H9 (cell line): ENCODE data around the gene FPR1. TPM values are rescaled to one million over a fixed set of nuclear protein-coding genes. Genes with fewer than 3 reads are reported as not detected.

Experiments
- DNase-seq: peaks from one replicate; pipeline ENCODE4 v3.0.0-alpha.2; 2017
- H2AFZ ChIP-seq: one replicate; pipeline ENCODE4 v1.6.1; 2013; ENCODE audit warnings: mild to moderate bottlenecking, low read length, control low read depth, moderate library complexity
- H2AK5ac ChIP-seq: 2 replicates; pipeline ENCODE4 v1.6.1; 2013; ENCODE audit warnings: low read length, control low read depth, mixed read lengths; ENCODE audit not compliant: insufficient read length
- H2BK120ac ChIP-seq: one replicate; pipeline ENCODE4 v1.6.1; 2013; ENCODE audit warnings: low read depth, mild to moderate bottlenecking, low read length, control low read depth, inconsistent platforms; ENCODE audit not compliant: poor library complexity, severe bottlenecking
- H2BK12ac ChIP-seq: 2 replicates; pipeline ENCODE4 v1.6.1; 2013; ENCODE audit warnings: low read length, control low read depth, mixed read lengths, low read depth; ENCODE audit not compliant: insufficient read length
- H2BK15ac ChIP-seq: 2 replicates; pipeline ENCODE4 v1.6.1; 2013; ENCODE audit warnings: low read depth, low read length, control low read depth
- H2BK20ac ChIP-seq: one replicate; pipeline ENCODE4 v1.6.1; 2013; ENCODE audit warnings: low read depth, mild to moderate bottlenecking, low read length, control low read depth, inconsistent platforms; ENCODE audit not compliant: poor library complexity, severe bottlenecking
- H2BK5ac ChIP-seq: 2 replicates; pipeline ENCODE4 v1.6.1; 2013; ENCODE audit warnings: low read length, control low read depth, mixed read lengths; ENCODE audit not compliant: insufficient read length
- H3K14ac ChIP-seq: 2 replicates; pipeline ENCODE4 v1.6.1; 2013; ENCODE audit warnings: low read length, control low read depth; ENCODE audit not compliant: insufficient read depth
- H3K18ac ChIP-seq: 2 replicates; pipeline ENCODE4 v1.6.1; 2013; ENCODE audit warnings: low read depth, mild to moderate bottlenecking, mixed read lengths, low read length, control low read depth; ENCODE audit not compliant: insufficient read length
- H3K23ac ChIP-seq: 2 replicates; pipeline ENCODE4 v1.6.1; 2013; ENCODE audit warnings: low read length, control low read depth, mixed read lengths, low read depth; ENCODE audit not compliant: insufficient read length
- H3K23me2 ChIP-seq: 2 replicates; pipeline ENCODE4 v1.6.1; 2013; ENCODE audit warnings: low read depth, mild to moderate bottlenecking, mixed read lengths, low read length, control low read depth; ENCODE audit not compliant: insufficient read length, poor library complexity, severe bottlenecking
- H3K27ac ChIP-seq: 2 replicates; pipeline ENCODE4 v1.5.1; 2013; ENCODE audit warnings: low read length, control low read depth, mixed read lengths, low read depth; ENCODE audit not compliant: insufficient read length
- H3K27me3 ChIP-seq: 2 replicates; pipeline ENCODE4 v1.6.1; 2013; ENCODE audit warnings: low read length, control low read depth, inconsistent platforms; ENCODE audit not compliant: insufficient read depth
- H3K4ac ChIP-seq: 2 replicates; pipeline ENCODE4 v1.6.1; 2013; ENCODE audit warnings: low read depth, mild to moderate bottlenecking, control low read depth, inconsistent platforms, low read length, moderate library complexity
- H3K4me1 ChIP-seq: 2 replicates; pipeline ENCODE4 v1.6.1; 2013; ENCODE audit warnings: low read length, control low read depth, inconsistent platforms; ENCODE audit not compliant: insufficient read depth
- H3K4me2 ChIP-seq: 2 replicates; pipeline ENCODE4 v1.6.1; 2013; ENCODE audit warnings: low read length, control low read depth, mixed read lengths; ENCODE audit not compliant: insufficient read length, insufficient read depth
- H3K56ac ChIP-seq: 2 replicates; pipeline ENCODE4 v1.6.1; 2013; ENCODE audit warnings: low read depth, mild to moderate bottlenecking, mixed read lengths, low read length, control low read depth; ENCODE audit not compliant: insufficient read length
- H3K79me1 ChIP-seq: 2 replicates; pipeline ENCODE4 v1.6.1; 2013; ENCODE audit warnings: low read depth, mild to moderate bottlenecking, moderate library complexity, low read length, control low read depth, inconsistent platforms; ENCODE audit not compliant: insufficient read depth, poor library complexity, severe bottlenecking
- H3K79me2 ChIP-seq: 2 replicates; pipeline ENCODE4 v1.6.1; 2013; ENCODE audit warnings: low read length, control low read depth, inconsistent platforms; ENCODE audit not compliant: insufficient read depth
- H3K9ac ChIP-seq: 2 replicates; pipeline ENCODE4 v1.6.1; 2013; ENCODE audit warnings: low read length, control low read depth, mixed read lengths; ENCODE audit not compliant: insufficient read length; ENCODE audit errors: extremely low read depth
- H3K9me3 ChIP-seq: one replicate; pipeline ENCODE4 v1.6.1; 2013; ENCODE audit warnings: low read depth, low read length, inconsistent platforms; ENCODE audit not compliant: control insufficient read depth
- H3T11ph ChIP-seq: one replicate; pipeline ENCODE4 v1.6.1; 2013; ENCODE audit warnings: mild to moderate bottlenecking, low read length, control low read depth, inconsistent platforms
- H4K20me1 ChIP-seq: one replicate; pipeline ENCODE4 v1.6.1; 2013; ENCODE audit not compliant: control insufficient read depth, insufficient read length, insufficient read depth
- H4K5ac ChIP-seq: 2 replicates; pipeline ENCODE4 v1.6.1; 2013; ENCODE audit warnings: low read depth, mild to moderate bottlenecking, mixed read lengths, low read length, control low read depth; ENCODE audit not compliant: insufficient read length
- H4K8ac ChIP-seq: replicated peaks from 2 replicates; pipeline ENCODE4 v1.6.1; 2013; ENCODE audit warnings: low read length, control low read depth, mixed read lengths, low read depth; ENCODE audit not compliant: insufficient read length
- H4K91ac ChIP-seq: 2 replicates; pipeline ENCODE4 v1.6.1; 2013; ENCODE audit warnings: low read depth, mild to moderate bottlenecking, moderate library complexity, mixed read lengths, low read length, control low read depth; ENCODE audit not compliant: insufficient read length
- H3K27ac Mint-ChIP-seq, 3 experiments: 2 replicates in 2 of 3; 3 replicates in 1 of 3; pipeline ENCODE4 v1.8.0; 2020 to 2021; ENCODE audit warnings: mixed read lengths in 3 of 3, mild to moderate bottlenecking in 1 of 3, moderate library complexity in 1 of 3
- H3K27me3 Mint-ChIP-seq: 2 replicates; pipeline ENCODE4 v1.8.0; 2021; ENCODE audit warnings: low read depth, mild to moderate bottlenecking, moderate library complexity, mixed read lengths
- H3K36me3 Mint-ChIP-seq, 3 experiments: 2 replicates in 2 of 3; 3 replicates in 1 of 3; pipeline ENCODE4 v1.8.0; 2020 to 2021; ENCODE audit warnings: low read depth in 3 of 3, mixed read lengths in 3 of 3; ENCODE audit not compliant: insufficient read depth in 1 of 3
- H3K4me1 Mint-ChIP-seq, 2 experiments: 2 replicates each; pipeline ENCODE4 v1.8.0; 2020; ENCODE audit warnings: mixed read lengths in 2 of 2
- H3K4me3 Mint-ChIP-seq, 2 experiments: 2 replicates in 1 of 2; 3 replicates in 1 of 2; pipeline ENCODE4 v1.8.0; 2020 to 2021; ENCODE audit warnings: mild to moderate bottlenecking in 2 of 2, mixed read lengths in 2 of 2, moderate library complexity in 1 of 2
- H3K9me3 Mint-ChIP-seq, 2 experiments: 2 replicates in 1 of 2; 3 replicates in 1 of 2; pipeline ENCODE4 v1.8.0; 2020; ENCODE audit warnings: mild to moderate bottlenecking in 2 of 2, mixed read lengths in 2 of 2, moderate library complexity in 1 of 2
- CTCF ChIP-seq: fragments of 200-600 bp; sonication (generic); conservative IDR thresholded peaks from 3 replicates; pipeline ENCODE4 v1.8.0; 2021; ENCODE audit warnings: antibody characterized with exemption, mild to moderate bottlenecking
- WGBS: extraction: QIAGEN DNeasy Blood & Tissue Kit; methylation state at CpG from one replicate; pipeline ENCODE4 v1.1.7; 2013; ENCODE audit warnings: missing lambda C conversion rate, low lambda C conversion rate, mixed read lengths; ENCODE audit not compliant: insufficient read length; ENCODE audit errors: extremely low coverage; 5-methylcytosine and 5-hydroxymethylcytosine counted together
- total RNA-seq: library from RNA; stranded (reverse); gene quantifications from 2 replicates; pipeline ENCODE4 v1.2.1, GENCODE V29; 2021

FPR1 gene
- total RNA-seq, 1 experiment from 2014 or later = not detected

GRCh38 chr19:51781999-51782398 lies 30.3 kb upstream of the FPR1 start:
- H3K4me3 Mint-ChIP-seq = no peak overlapping the region
- no peak overlapping the region for H3K18ac ChIP-seq
- peaks cover 0 to 6% of the 10 kb centered on the region in 2 experiments; a peak in 2 of 4 replicates for H3K4me1 Mint-ChIP-seq
- H3K27me3 ChIP-seq = no peaks in the 10 kb centered on the region
- no peaks in the 10 kb centered on the region for H3K36me3 Mint-ChIP-seq
- H3K79me2 ChIP-seq = no peaks in the 10 kb centered on the region
- no peaks in the 10 kb centered on the region for H3K4me1 ChIP-seq
- no peaks in the 10 kb centered on the region for H3K23me2 ChIP-seq
- no peak overlapping the region for H3K56ac ChIP-seq
- H3K9me3 Mint-ChIP-seq = peaks cover 2 to 36% of the 10 kb centered on the region in 2 experiments; a peak in 3 of 5 replicates
- DNase-seq = no peak
- no peak overlapping the region for H3T11ph ChIP-seq
- no peak for TF ChIP-seq CTCF
- H3K9me3 ChIP-seq = no peaks in the 10 kb centered on the region
- H3K4me2 ChIP-seq = no peak overlapping the region
- peak overlapping the region; percentile 26 for H2BK20ac ChIP-seq
- H3K79me1 ChIP-seq = no peaks in the 10 kb centered on the region
- H3K23ac ChIP-seq = no peak overlapping the region
- no peak overlapping the region for H3K27ac Mint-ChIP-seq
- no peak overlapping the region for H2BK12ac ChIP-seq
- no CpG with 5 or more reads among the region's 3 CpGs for WGBS
- H3K27ac ChIP-seq = no peak overlapping the region
- H2AFZ ChIP-seq = no peak overlapping the region
- H3K9ac ChIP-seq = no peak overlapping the region
- H2AK5ac ChIP-seq = no peak overlapping the region
- H4K8ac ChIP-seq = no peak overlapping the region
- no peak overlapping the region for H4K5ac ChIP-seq
- H3K4ac ChIP-seq = no peak overlapping the region
- H3K27me3 Mint-ChIP-seq = peaks cover 37% of the 10 kb centered on the region
- no peak overlapping the region for H3K14ac ChIP-seq
- no peak overlapping the region for H2BK15ac ChIP-seq
- H2BK5ac ChIP-seq = no peak overlapping the region
- no peak overlapping the region for H4K91ac ChIP-seq
- no peaks in the 10 kb centered on the region for H4K20me1 ChIP-seq
- no peak overlapping the region for H2BK120ac ChIP-seq
